Fibroblast of lung (primary cell): ENCODE results near the gene ZNF22. TPM values are rescaled to one million over a fixed set of nuclear protein-coding genes. Genes with fewer than 3 reads are reported as not detected.

Source experiments
- DNase-seq, 2 donors: peaks; one replicate each; pipeline versions ENCODE4 v3.0.0 to v3.0.0-alpha.2; 2010; ENCODE audit warnings: low read depth in 2 of 2
- H2AFZ ChIP-seq: 2 replicates; pipeline ENCODE4 v1.5.1; 2012; ENCODE audit warnings: low read length, control low read depth, inconsistent platforms
- H3K27ac ChIP-seq: 2 replicates; pipeline ENCODE4 v1.5.1; 2011; ENCODE audit warnings: low read length, control low read depth; ENCODE audit not compliant: insufficient read depth
- H3K27me3 ChIP-seq: 2 replicates; pipeline ENCODE4 v1.5.1; 2011; ENCODE audit warnings: mild to moderate bottlenecking, low read length; ENCODE audit not compliant: control insufficient read depth, insufficient read depth
- H3K36me3 ChIP-seq: 2 replicates; pipeline ENCODE4 v1.5.1; 2011; ENCODE audit warnings: low read length; ENCODE audit not compliant: control insufficient read depth, insufficient read depth
- H3K4me1 ChIP-seq: 2 replicates; pipeline ENCODE4 v1.5.1; 2011; ENCODE audit warnings: low read length; ENCODE audit not compliant: control insufficient read depth, insufficient read depth; ENCODE audit errors: extremely low read depth
- H3K4me2 ChIP-seq: 2 replicates; pipeline ENCODE4 v1.5.1; 2011; ENCODE audit warnings: low read length, control low read depth; ENCODE audit not compliant: insufficient read depth; ENCODE audit errors: extremely low read depth
- H3K4me3 ChIP-seq, 4 experiments: fragments of 200-600 bp in 1 of 4; sonication (generic) in 1 of 4; replicated peaks in 1 of 4; 2 replicates each; pipeline ENCODE4 v1.5.1; 2011 to 2016; ENCODE audit warnings: low read length in 4 of 4, low read depth in 3 of 4, mild to moderate bottlenecking in 3 of 4, control low read depth in 2 of 4, inconsistent platforms in 1 of 4, mixed read lengths in 1 of 4; ENCODE audit not compliant: insufficient read depth in 1 of 4; ENCODE audit errors: control extremely low read depth in 1 of 4
- H3K79me2 ChIP-seq: 2 replicates; pipeline ENCODE4 v1.5.1; 2012; ENCODE audit warnings: mild to moderate bottlenecking, low read length, inconsistent platforms; ENCODE audit not compliant: control insufficient read depth, insufficient read depth
- H3K9ac ChIP-seq: 2 replicates; pipeline ENCODE4 v1.5.1; 2011; ENCODE audit warnings: mild to moderate bottlenecking, low read length, control low read depth; ENCODE audit not compliant: insufficient read depth
- H3K9me3 ChIP-seq: 2 replicates; pipeline ENCODE4 v1.5.1; 2012; ENCODE audit warnings: low read depth, low read length; ENCODE audit not compliant: control insufficient read depth, insufficient read depth
- H4K20me1 ChIP-seq: 2 replicates; pipeline ENCODE4 v1.5.1; 2011; ENCODE audit warnings: low read length; ENCODE audit not compliant: control insufficient read depth, insufficient read depth; ENCODE audit errors: extremely low read depth
- CTCF ChIP-seq, 2 donors: IDR thresholded peaks in 1 of 2; conservative IDR thresholded peaks in 1 of 2; 1 replicate in 1 of 2; 2 replicates in 1 of 2; pipeline ENCODE4 v1.5.1; 2011 to 2012; ENCODE audit warnings: low read length in 2 of 2, control low read depth in 1 of 2, inconsistent platforms in 1 of 2, low read depth in 1 of 2, mild to moderate bottlenecking in 1 of 2
- EZH2 ChIP-seq: IDR thresholded peaks from 2 replicates; pipeline ENCODE4 v1.5.1; 2012; ENCODE audit warnings: low read length, control low read depth, mild to moderate bottlenecking; ENCODE audit errors: missing control alignments
- polyA plus RNA-seq, 2 donors: library from polyadenylated mRNA; depleted of rRNA in 1 of 2; stranded (reverse) in 1 of 2; unstranded in 1 of 2; fragments of >200 nt; gene quantifications; 2 replicates each; pipeline ENCODE4 v1.2.1, GENCODE V29; 2011 to 2012; ENCODE audit warnings: missing spikeins in 1 of 2
- total RNA-seq: library from RNA; depleted of rRNA; stranded (reverse); fragments of >200 nt; gene quantifications from 2 replicates; pipeline ENCODE4 v1.2.1, GENCODE V29; 2014

ZNF22 gene
- total and polyA plus RNA-seq, 2 donors (not counting 1 experiment from before 2014, with no cell fraction given) = 16.0 to 23.0 TPM

- H3K79me2 ChIP-seq = no peaks in the 10 kb centered on the region
- no peak overlapping the region for H3K4me2 ChIP-seq
- no peaks in the 10 kb centered on the region for H3K4me1 ChIP-seq
- H3K36me3 ChIP-seq = no peaks in the 10 kb centered on the region
- H4K20me1 ChIP-seq = no peaks in the 10 kb centered on the region
- no peak overlapping the region for H3K27ac ChIP-seq
- H3K27me3 ChIP-seq = no peaks in the 10 kb centered on the region
- no peak overlapping the region for H2AFZ ChIP-seq
- no peak overlapping the region for H3K4me3 ChIP-seq
- TF ChIP-seq EZH2 = no peak
- no peak for TF ChIP-seq CTCF (conservative IDR thresholded peaks at IDR 0.05 in 1 of 2, IDR thresholded peaks at IDR 0.05 in 1 of 2; ENCODE audit: low read depth in 1 of 2, low read length in 2 of 2)
- no peak overlapping the region for H3K9ac ChIP-seq
- no peak for DNase-seq
- H3K9me3 ChIP-seq = no peaks in the 10 kb centered on the region
These were observed 50.0 kb downstream of the ZNF22 start for GRCh38 chr10:45050551-45051235.

GRCh38 chr10:45052700-45053099 is 52.0 kb downstream of the ZNF22 start:
- H3K4me3 ChIP-seq = no peak overlapping the region
- no peaks in the 10 kb centered on the region for H3K4me1 ChIP-seq
- peak in 1 of 2 donors; percentile 12 for DNase-seq
- no peak overlapping the region for H3K27ac ChIP-seq
- H3K27me3 ChIP-seq = no peaks in the 10 kb centered on the region
- no peaks in the 10 kb centered on the region for H4K20me1 ChIP-seq
- H3K4me2 ChIP-seq = no peak overlapping the region
- TF ChIP-seq CTCF (conservative IDR thresholded peaks at IDR 0.05 in 1 of 2, IDR thresholded peaks at IDR 0.05 in 1 of 2; ENCODE audit: low read depth in 1 of 2, low read length in 2 of 2) = no peak
- TF ChIP-seq EZH2 = no peak
- H3K9me3 ChIP-seq = no peaks in the 10 kb centered on the region
- H3K79me2 ChIP-seq = no peaks in the 10 kb centered on the region
- no peak overlapping the region for H3K9ac ChIP-seq
- H2AFZ ChIP-seq = no peak overlapping the region
- no peaks in the 10 kb centered on the region for H3K36me3 ChIP-seq

- TF ChIP-seq EZH2 (no peak), CTCF (conservative IDR thresholded peaks at IDR 0.05 in 1 of 2, IDR thresholded peaks at IDR 0.05 in 1 of 2; ENCODE audit: low read depth in 1 of 2, low read length in 2 of 2) (no peak)
- no peaks in the 10 kb centered on the region for H3K79me2 ChIP-seq
These were observed 52.9 kb downstream of the ZNF22 start for GRCh38 chr10:45053569-45054100.

More at GRCh38 chr10:45053569-45054100, 52.9 kb downstream of the ZNF22 start:
- Histone ChIP-seq H3K36me3 (no peaks in the 10 kb centered on the region), H3K9me3 (no peaks in the 10 kb centered on the region), H3K27ac (no peak overlapping the region), H3K4me3 (no peak overlapping the region), H3K4me1 (no peaks in the 10 kb centered on the region), H3K4me2 (no peak overlapping the region), H2AFZ (no peak overlapping the region), H4K20me1 (no peaks in the 10 kb centered on the region), H3K27me3 (no peaks in the 10 kb centered on the region), H3K9ac (no peak overlapping the region)
- no peak for DNase-seq

Other genes with a start within 250 kb of the ZNF22 start
- gene TMEM72, start 89.6 kb upstream of the ZNF22 start, total RNA-seq = not detected in 2 replicates
- gene TMEM72, start 89.6 kb upstream of the ZNF22 start, polyA plus RNA-seq = not detected in 2 replicates
- gene RASSF4, start 41.1 kb upstream of the ZNF22 start, total RNA-seq = 5.4 and 11.4 TPM in 2 replicates
- gene RASSF4, start 41.1 kb upstream of the ZNF22 start, polyA plus RNA-seq = 2.5 and 6.4 TPM in 2 replicates
- 97.3 and 120 TPM in 2 replicates for gene DEPP1, start 22.1 kb upstream of the ZNF22 start, total RNA-seq
- gene DEPP1, start 22.1 kb upstream of the ZNF22 start, polyA plus RNA-seq = 18.7 and 30.3 TPM in 2 replicates